Iris pigment epithelial cell (primary cell): Measurements from ENCODE around the gene LGR4.

ENCODE experiments used
- DNase-seq: peaks from one replicate; pipeline ENCODE4 v3.0.0-alpha.2; 2011; ENCODE audit warnings: low read depth

Gene LGR4

DNA sequence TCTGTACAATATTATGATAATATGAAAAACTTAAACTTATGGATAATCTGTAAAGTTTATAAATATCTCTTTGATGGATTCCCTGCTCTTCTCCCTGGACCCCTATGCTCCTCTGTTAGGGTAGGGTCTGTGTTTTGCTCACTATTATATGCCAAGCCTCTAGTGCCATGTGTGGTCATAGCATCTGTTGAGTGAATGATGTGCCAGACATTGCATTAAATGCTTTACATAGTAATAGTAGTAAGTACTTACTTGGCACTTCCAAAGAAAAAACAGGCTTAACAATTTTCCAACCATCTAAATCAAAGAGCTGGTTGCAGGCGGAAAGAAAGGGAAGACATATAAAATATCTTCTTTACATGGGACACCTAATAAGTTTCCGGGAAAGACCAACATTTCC, 46.8 kb downstream of the LGR4 start:
- DNase-seq: no peak

DNA sequence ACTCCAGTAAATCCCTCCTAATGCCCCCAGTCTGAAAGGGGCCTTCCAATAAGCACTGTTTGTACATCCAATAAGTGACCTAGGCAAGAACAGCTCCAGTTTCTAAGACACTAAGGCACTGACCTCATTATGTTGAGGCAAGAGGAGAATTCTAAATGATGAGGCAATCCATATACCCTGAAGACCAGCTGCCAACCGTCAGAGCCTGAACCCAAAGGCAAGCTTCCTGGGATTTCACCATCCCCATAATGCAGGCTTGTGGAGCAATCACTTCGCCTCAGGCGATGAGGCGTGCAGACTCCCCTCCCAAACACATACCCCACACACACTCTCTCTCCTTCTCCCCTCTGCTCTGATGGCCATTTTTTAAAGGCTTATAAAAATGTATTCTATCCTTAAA, 49.5 kb downstream of the LGR4 start:
- peak; percentile 92 for DNase-seq

DNA sequence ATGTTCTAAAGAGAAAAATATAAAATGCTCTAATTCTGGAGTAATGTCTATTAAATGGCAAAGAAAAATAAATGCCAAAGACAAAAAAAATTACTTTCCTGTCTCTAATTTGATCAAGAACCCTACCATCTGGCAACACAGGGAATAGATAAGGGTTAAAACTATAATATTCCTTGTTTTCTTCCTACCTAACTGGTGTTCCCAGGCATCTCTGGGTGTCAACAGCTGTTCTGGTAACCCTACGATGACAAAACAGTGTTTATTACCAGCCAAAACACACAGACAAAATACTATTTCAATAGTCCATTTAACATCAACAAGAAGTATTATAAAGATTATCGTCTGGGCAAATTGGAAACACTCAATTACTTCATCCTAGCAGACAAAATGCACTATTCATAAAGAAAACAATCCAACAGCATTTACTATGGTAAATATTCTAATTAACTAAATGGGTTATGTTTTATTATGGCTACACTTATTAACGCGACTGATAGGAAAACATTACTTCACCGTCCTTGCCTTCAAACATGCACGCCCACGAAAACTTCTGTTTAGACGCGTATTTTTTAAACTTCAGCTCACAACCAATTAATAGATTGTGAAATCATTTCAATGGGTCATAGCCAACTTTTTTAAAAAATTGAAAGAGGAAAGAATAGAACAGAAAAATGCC, 50.6 kb downstream of the LGR4 start:
- DNase-seq: no peak

DNA sequence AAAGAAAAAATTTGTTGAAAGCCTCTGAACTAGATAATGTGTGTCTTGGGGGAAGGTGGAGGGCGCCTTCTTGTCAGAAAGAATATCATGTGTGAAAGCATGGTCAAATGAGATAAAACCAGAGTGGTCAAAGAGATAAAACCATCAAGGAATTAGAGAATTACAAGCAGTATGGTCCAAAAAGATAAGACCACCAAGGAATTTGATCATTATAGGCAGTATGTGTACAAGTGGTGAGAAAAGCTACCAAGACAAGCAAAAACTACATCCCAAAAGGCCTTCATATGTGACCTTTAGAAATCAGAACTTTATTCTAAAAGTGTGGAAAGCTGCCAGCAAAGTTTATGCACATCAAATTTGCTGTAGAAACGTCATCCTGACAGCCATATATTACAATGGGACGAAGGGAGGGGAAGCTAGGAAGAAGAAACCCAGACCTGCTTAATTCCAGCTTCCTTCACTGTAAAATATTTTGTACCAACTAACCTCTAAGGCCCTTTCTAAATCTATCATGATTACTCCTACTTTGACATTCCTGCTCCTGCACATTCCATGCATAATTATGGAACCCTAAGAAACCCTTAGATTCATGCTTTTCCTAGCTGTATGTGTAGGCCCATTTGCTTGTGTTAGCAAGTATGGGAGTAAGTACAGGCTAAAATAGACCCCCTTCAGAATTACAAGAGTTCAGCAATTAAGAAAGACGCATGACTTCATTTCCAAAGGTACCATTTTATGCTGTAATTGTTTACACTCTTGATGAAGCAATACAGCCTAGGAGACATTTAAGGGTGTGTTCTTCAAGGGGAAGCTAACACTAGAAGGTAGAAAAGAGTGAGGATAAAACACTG, 51.6 kb downstream of the LGR4 start:
- peak; percentile 36 for DNase-seq

DNA sequence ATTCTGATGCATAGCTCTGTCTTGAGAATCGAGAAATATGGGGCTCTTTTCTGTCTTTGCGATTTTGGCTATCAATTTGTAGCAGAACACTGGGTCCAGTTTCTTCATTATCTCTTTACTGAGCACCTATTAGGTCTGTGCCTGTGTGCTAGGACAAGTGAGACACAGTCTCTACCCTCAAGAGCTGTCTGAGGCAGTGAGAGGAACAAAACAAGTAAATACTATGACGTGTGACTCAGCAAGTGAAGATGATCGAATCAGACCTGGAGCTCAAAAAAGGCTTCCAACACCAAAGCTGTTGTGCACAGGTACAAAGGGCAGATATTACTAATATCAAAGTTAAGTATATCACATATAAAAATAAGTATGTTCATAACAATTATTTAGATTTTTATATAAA, 52.4 kb downstream of the LGR4 start:
- DNase-seq: no peak

DNA sequence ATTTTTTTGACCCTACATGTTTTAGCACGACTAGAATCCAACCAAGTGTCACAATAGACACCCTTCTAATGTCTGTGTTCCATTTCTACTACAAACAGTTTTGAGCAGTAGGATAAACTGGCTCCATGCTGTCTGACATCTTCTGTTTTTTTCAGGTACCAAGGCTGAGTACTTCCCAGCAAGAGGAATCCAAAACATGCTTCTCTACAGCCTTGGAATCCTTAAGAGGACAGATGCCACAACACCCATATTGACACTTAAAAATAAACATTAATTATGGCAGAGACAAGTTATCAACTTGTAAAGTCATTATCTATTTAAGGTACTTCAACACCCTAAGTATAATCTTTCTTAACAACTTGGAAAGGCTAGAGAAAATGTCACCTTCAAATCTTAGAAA, 54.2 kb downstream of the LGR4 start:
- DNase-seq: no peak

DNA sequence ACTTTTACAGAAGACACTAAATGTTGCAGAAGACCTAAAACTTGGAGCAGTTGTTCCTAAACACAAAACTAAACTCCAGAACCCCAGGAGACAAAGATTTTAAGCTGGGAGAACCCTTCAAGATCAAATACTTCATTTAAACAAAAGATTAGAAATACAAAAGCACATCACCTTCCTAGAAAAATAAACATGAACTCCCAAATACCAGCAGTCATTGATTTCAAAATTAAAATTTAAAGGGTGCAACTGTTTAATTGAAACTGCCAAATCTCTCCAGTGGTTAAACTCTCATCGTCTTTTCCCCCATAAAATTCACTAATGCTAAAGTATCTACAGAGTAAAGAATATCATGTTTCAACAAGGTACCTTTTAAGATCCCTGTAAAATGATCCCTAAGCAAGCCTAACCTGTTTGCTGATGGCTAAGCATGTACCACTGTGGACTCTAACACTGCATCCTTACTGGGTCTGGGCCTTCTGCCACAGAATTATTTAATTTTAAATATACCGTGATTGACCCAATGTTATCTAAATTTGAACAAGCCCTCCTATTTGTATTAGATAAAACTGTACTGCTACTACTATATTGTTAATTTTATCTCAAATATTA, 55.9 kb downstream of the LGR4 start:
- no peak for DNase-seq

DNA sequence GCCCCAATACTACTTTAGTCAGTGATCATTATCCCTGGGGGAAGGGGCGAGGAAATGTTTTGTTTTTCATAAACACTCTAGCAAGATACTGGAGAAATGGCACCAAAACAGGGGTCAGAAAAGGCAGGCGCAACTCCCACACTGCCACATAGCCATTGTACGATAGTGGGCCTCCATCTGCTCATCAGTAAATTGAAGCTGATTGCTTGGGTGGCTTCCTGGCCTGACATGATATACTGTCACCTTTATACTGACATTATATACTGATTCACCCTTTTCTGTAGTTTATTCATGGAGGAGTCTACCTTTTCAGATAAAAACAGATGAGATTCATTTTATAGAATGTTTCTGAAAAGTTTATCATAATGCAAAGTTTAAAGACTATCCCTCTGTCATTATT, 57.9 kb downstream of the LGR4 start:
- DNase-seq: no peak

DNA sequence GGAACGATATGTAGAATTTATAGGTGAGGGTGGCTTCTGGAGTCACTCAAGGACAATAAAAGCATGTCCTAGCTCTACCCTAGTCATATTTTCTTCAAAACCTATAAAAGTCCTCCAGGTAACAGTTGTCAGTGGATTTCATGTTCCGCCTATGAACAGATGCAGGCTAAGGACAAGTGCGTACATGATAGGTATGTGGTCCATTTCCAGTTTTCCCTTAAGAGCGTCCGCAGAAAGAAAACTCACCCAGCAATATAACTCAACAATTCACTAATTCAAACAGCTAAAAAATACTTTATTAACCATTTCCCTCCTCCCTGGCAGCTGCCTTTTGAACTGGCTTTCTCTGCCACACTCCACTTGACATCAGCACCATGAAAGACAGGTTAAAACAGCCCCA, 59.4 kb downstream of the LGR4 start:
- DNase-seq: no peak

DNA sequence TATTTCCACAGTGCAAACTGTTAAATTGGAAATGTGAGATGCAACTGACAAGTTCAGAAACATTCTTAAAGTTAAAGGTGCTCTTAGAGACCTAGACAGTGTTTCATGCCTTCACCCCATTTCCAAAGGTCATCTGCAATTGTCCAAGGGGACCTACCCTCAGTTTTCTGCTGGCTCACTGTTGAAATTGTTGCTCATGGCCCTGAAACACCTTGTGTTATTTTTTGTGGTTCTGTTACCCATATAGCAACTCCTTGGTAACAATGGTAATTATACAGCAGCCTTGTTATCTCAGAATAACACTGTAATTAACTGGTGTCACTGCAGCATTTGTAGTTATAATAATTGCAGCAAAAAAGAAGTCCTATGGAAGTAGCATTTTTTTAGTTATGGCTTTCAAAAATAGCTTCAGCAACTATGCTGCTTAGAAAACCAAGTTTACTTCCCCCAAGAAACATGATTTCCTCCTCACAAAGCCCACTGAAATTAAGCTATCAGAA, 60.3 kb downstream of the LGR4 start:
- DNase-seq: no peak

DNA sequence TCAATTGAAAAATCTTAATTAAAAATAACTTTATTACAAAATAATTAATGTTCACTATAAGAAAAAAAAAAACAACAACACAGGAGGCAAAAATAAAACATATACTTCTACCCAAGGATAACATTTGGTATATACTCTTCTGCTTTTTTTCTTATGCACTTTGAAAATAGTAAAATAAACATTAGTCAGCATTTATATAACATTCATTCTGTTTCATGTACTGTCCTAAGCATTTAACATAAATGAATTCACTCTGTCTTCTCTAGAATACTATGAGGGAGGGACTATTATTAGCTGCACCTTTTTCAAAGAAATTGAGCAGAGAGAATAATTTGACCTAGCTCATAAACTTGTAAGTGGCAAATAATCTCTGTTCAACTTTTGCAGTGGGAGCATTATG, 61.3 kb downstream of the LGR4 start:
- no peak for DNase-seq

DNA sequence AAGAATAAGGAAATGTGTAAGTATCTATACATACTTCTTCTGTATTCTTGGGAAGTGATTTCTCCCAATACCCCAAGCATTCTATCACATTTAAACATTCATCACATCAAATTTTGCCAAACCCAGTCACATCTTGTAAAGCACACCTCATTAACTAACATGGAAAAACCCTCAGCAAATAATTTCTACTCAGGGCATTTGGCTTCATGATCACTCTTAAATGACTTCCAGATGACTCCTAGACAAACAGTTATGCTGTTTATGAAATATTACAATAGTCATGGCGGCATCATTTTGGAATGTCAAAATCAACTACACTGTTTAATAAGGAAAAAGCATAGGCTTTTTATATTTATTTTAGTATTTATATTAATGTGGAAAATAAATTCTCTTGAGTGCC, 62.3 kb downstream of the LGR4 start:
- no peak for DNase-seq

DNA sequence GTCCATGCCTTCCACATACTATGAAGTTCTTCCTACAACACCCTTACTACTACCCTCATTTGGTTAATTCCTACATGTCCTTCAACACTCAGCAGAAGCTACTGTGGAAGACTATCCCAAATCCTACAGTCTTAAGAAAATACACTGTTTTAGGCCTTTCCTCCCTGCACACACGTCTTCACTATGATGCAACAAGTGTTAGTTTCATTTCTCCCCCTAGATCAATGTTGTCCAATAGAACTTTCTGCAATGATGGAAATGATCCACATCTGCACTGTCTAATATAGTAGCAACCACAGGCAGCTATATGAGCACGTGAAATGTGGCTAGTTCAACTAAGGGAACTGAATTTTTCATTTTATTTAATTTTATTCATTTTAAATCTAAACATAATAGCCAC, 62.8 kb downstream of the LGR4 start:
- DNase-seq: no peak

DNA sequence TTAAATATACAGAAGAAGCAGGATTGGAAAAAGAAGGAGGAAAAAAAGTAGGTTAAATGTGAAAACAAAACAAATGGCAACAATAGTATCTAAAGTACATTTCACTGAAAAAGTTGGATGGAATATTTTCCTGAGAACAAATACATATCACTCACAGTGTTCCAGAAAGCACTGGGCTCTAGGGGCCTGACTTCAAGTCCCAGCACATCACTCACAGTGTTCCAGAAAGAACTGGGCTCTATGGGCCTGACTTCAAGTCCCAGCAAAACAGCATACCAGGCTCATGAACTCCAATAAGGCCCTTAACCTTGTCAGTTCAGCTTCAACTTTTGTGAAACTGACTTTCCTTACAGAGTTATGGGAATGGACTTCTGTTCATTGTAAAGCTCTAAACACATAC, 63.5 kb downstream of the LGR4 start:
- DNase-seq: no peak

DNA sequence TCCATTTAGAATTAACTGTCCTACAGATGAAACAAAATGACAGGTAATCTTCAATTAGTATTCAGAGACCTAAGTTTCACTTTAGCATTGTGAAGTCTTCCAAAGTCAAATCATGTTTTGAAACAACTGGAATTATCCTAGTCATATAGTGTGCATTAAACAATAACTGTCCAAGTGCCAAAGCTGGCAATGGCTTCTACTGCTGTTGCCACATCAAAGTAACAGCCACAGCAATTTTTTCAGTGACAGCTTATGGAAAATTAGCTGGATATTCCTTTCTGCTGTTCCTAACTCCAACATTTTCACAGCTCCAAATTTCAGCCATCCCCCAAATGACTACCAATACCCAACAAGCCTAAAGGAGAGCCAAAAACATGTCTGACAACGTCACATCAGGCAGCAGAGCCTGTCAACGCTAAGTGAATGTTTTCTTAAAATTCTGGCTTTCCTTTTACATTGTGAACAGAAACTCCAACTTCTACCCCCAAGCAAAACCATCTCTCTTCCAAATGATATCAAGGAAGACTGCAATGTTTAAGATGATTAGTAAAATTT, 64.3 kb downstream of the LGR4 start:
- DNase-seq: no peak

DNA sequence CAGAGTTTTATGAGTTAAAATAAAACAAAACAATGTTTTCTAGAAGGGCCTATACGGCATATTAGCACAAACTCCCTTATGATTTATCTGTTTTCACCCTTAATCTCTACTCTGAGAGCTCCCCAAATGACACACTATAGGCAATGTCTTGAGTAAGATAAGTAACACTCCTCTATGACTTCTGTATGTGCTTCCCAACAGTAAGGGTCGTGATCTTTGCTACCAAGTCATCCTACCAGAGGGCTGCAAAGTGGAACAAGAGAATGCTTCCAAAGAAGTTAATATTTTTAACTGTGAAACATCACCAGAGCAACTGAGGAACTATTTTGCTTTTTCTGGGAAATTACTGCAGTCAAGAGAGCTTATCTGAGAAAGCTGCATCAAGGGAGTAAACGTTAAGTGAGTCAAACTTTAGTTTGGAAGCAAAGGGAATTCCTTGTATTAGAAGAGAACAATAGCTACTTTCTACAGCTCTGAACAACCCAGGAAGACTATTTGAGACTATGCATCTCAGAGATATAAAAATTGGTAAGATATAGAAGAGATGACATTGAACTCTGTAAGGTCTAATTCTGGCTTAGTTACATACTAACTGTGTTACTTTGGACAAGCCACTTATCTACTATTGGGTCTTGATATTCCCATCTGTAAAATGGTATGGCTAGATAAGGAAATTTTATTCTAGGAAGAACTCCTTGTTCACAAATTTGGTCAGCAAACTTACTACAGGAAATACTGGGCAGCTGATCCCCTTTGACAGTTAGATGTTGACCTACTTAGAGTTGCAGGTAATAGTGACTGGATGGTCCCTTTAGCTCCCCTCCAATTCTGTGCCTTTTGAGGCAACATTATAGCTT, 65.9 kb downstream of the LGR4 start:
- no peak for DNase-seq

DNA sequence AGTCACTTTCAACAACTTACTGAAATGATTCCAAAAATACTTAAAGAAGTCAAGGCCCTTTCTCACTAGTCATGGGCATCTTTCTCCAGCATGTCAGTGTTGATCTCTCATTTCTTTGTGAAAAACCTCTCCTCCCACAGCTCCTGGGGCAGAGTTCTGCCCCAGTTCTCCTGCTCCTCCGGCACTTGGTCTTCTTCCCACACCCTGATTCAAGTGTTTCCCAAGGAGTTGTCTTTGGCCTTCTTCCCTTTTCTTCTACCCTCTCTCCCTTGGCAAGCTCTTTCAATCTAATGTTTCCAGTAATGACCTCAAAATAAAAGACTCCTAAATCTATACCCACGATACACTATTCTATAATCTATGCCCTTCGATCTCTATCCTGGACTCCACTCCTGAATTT, 67.5 kb downstream of the LGR4 start:
- DNase-seq: no peak

DNA sequence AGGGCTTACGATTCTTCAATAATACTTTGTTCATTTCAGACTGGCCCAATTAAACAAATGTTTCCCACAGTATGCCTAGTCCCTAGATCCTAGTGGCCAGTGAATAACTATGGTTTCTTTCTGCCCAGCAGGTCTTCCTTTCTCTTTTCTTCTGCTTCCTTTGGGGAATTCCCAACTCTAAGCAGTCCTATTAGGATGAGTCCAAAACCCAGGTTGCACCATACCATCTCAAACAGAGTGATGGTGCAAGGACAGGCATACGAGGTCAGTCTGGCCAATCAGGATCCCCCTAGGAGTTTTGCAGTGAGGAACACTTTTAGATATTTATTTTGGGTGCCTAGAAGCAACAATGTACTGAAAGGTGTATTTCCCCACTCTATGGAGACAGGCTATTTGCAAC, 68.2 kb downstream of the LGR4 start:
- DNase-seq: no peak

DNA sequence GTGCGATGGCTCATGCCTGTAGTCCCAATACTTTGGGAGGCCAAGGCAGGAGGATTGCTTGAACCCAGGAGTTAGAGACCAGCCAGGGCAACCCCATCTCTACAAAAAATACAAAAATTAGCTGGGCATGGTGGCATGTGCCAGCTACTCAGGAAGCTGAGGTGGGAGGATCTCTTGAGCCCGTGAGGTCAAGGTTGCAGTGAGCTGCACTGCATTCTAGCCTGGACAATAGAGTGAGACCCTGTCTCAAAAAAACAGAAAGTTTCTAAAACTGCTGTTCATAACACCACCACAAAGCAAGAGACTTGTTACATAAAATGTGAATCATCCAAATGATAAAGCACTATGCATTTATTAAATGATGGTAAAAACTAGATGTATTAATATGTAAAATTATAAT, 69.4 kb downstream of the LGR4 start:
- DNase-seq: no peak

DNA sequence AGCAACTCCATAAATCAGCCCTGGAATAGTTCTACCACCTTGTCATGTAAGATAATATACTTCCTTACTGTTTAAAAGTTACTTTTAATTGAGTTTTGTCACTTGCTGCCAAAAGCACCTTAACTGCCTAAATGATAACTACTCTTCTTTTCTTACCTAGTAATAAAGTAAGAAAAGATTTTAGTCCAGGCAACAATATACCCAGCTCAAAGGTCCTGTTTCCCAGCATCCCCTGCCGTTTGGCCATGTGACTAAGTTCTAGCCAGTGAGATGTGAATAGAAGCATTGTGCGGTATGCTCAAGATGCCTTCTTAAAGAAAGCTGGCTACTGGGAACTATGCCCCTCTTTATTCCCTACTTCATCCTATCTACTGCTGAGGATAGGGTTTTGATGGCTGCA, 70.1 kb downstream of the LGR4 start:
- no peak for DNase-seq

DNA sequence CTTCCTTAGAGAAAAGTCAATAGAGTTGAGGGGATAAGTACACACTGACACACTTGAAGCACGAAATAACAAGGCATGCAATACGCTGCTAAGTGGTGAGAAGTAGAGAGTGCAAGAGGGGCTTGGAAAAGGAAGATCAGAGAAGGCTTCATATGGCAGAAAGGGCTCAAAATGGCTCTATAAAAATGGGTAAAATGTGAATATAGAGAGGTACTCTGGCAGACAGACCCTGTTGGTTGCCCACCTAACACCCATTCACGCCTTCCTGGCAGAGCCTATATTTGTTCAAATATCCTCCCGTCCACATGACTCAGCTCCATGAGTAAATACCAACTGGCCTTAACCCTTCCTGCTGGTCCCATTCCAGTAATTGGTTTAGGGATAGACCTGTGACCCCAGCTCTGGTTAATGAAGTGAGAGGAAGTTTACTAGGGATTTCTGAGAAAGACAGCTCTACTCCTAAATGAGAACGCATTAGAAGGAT, 70.7 kb downstream of the LGR4 start:
- DNase-seq: no peak
